ENCODE data around the gene REPIN1.

Gene REPIN1

DNA sequence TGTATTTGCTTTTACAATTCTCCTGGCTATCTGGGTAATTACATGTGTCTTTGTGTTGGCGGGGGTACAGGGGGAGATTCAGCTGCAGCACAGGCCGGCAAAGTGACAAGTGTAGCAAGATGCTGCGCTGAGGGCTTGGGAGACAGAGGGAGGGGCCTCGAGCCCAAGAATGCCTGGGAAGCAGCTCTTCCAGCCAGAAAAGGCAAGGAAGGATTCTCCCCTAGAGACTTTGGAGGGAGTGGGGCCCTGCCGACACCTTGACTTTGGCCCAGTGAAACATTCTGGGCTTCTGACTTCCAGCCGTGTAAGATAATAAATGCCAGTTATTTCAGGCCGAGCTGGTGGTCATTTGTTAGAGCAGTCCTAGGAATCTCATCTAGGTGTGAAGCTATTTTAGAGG, 7.2 kb upstream of the REPIN1 start:
- DNase-seq, result no peak

- no peak for DNase-seq
These were observed 6.6 kb upstream of the REPIN1 start for GRCh38 chr7:150361807-150362621.

GRCh38 chr7:150363370-150363769, 5.3 kb upstream of the REPIN1 start:
- no peak for DNase-seq

DNA sequence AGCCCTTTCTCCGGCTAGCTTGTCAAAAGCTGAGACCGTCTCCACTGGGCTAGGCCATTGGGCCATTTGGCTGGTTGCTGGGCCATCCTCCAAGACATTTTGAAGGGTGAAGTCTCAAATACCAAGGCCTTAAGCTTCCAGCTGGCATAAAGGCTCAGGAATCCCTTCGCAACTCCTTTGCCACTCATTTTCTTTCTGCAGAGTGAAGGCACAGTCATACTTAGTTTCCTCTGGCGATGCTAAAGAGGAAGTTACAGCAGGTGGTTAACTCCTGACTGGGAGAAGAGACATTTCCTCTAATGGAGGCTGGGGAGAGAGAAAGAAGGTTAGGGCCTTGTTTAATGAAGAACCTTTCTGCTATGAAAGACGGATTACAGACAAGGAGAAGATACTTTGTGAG, 4.8 kb upstream of the REPIN1 start:
- peak; percentile 44 for DNase-seq

DNA sequence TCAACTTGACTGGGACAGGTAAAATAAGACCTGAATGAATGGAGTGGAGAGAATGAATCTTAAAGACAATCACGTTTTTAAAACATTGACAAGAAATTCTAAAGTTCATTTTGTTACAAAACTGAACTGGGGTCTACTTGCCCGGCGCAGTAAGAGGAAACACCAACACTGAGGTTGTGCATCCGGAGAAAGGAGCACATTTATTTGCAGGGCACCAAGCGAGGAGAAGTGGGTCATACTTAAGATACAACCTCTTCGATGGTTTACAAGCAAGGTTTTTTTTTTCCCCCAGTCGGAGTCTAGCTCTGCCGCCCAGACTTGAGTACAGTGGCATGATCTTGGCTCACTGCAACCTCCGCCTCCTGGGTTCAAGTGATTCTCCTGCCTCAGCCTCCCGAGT, 3.4 kb upstream of the REPIN1 start:
- DNase-seq, result no peak

GRCh38 chr7:150365673-150366398, 2.8 kb upstream of the REPIN1 start:
- DNase-seq, result no peak

GRCh38 chr7:150367677-150368095, 936 bp upstream of the REPIN1 start:
- DNase-seq, result no peak

GRCh38 chr7:150368884-150369747, 494 bp downstream of the REPIN1 start:
- DNase-seq, result peak; percentile 51

GRCh38 chr7:150369748-150370501, 1.3 kb downstream of the REPIN1 start:
- no peak for DNase-seq

- no peak for DNase-seq
These were observed 2.0 kb downstream of the REPIN1 start for GRCh38 chr7:150370612-150371071.

DNA sequence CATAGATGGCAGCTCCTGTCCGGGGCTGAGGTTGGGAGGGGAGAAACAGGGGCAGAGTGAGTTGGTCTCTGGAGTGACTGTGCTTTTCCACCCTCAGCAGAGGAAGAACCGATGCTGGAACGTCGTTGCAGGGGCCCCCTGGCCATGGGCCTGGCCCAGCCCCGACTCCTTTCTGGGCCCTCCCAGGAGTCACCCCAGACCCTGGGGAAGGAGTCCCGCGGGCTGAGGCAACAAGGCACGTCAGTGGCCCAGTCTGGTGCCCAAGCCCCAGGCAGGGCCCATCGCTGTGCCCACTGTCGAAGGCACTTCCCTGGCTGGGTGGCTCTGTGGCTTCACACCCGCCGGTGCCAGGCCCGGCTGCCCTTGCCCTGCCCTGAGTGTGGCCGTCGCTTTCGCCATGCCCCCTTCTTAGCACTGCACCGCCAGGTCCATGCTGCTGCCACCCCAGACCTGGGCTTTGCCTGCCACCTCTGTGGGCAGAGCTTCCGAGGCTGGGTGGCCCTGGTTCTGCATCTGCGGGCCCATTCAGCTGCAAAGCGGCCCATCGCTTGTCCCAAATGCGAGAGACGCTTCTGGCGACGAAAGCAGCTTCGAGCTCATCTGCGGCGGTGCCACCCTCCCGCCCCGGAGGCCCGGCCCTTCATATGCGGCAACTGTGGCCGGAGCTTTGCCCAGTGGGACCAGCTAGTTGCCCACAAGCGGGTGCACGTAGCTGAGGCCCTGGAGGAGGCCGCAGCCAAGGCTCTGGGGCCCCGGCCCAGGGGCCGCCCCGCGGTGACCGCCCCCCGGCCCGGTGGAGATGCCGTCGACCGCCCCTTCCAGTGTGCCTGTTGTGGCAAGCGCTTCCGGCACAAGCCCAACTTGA, 2.7 kb downstream of the REPIN1 start:
- no peak for DNase-seq

DNA sequence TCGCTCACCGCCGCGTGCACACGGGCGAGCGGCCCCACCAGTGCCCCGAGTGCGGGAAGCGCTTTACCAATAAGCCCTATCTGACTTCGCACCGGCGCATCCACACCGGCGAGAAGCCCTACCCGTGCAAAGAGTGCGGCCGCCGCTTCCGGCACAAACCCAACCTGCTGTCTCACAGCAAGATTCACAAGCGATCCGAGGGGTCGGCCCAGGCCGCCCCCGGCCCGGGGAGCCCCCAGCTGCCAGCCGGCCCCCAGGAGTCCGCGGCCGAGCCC, 3.3 kb downstream of the REPIN1 start:
- no peak for DNase-seq

DNA sequence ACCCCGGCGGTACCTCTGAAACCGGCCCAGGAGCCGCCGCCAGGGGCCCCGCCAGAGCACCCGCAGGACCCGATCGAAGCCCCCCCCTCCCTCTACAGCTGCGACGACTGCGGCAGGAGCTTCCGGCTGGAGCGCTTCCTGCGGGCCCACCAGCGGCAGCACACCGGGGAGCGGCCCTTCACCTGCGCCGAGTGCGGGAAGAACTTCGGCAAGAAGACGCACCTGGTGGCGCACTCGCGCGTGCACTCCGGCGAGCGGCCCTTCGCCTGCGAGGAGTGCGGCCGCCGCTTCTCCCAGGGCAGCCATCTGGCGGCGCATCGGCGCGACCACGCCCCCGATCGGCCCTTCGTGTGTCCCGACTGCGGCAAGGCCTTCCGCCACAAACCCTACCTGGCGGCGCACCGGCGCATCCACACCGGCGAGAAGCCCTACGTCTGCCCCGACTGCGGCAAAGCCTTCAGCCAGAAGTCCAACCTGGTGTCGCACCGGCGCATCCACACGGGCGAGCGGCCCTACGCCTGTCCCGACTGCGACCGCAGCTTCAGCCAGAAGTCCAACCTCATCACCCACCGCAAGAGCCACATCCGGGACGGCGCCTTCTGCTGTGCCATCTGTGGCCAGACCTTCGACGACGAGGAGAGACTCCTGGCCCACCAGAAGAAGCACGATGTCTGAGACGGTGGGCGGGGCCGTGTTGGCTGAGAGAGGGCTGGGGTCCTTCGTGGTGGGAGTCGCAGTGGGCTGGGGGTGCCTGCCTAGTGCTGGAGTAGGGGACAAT, 3.8 kb downstream of the REPIN1 start:
- DNase-seq, result no peak

DNA sequence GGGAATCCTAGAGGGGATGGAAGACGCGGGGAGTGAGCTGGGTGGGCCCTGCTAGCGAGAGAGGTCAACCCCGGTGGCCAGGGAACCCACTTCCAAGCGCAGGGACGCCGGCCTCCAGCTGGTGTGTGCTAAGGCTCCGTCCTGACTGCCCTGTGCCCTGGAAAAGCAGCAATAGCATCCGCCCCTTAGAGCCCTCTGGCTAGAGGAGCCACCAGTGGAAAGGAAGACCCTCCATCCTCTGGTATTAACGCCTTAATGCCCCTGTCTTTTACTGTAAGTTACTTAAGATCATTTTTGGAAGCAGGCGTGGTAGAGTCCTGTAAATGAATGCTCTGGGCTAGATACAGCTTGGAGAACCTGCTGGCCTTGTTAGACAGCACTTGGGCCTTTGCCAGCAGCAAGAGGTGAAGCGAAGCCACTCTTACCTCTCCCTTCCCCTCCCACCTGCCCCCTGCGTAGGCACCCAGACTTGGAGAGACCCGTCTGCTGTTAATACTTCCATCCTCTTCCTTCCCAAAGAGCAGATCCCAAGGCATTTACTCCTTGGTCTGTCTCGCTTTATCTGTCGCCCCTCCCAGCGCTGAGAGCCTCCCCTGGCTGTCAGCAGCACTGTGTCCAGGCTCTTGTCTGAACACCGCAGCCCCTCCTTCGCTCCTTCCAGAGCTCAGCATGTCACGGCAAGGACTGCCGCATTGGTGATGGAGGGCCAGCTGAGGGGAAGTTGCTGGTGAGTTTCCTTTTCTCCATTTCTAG, 4.6 kb downstream of the REPIN1 start:
- DNase-seq, result no peak

DNA sequence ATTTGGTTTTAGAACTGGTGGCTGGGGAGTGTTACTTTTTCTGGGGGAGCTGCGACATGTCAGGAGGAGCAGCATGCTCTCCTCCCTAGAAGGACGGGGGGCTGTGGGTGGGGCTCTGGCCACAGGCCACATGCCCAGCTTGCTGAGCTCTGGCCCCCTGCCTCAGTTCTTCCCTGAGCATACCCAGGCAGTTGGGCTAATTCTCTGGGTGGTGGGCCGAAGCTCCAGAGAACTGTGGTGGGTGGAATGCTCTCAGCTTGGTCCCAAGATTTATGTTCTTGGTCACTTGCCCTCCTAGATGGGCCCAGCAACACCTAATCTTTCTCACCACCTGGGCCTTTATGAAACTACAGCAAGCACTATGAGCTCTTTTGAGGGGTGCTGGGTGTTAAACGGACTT, 5.4 kb downstream of the REPIN1 start:
- DNase-seq, result no peak

GRCh38 chr7:150374472-150374871, 5.8 kb downstream of the REPIN1 start:
- DNase-seq, result no peak

DNA sequence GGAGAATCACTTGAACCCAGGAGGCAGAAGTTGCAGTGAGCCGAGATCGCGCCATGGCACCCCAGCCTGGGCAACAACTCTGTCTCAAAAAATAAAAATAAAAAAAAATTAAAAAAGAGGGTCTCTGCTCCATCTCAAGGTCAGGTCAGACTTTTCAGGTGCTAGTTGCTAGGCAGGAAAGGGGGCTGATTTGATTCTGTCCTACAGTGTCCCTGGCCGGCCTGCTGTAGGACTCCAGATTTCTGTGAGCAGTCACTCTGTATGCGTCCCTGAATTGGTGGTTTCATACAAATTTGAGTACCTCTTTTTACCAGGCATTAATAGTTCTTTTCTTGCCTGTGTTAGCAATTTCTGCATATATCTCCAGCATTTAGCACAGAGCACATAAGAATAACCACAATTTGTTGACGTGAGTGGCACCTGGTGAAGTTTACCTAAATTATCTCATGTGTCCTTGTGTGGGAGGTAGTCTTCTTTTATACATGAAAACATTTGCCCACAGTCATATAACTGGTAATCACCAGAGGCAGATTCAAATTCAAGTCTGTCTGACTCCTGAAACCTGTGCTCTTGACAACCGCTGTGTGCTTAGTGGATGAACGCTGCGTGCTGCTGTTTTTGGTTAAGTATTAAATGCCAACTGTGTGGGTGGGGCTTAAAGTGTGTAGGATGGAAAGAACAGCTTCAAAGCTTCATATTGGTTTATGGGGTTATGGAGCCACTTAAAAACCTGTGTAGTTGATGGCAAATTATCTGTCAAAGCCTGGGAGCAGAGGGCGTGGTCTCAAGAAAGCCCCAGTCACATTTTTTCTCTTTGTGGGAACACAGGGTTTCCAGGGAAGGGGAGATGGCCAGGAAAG, 7.3 kb downstream of the REPIN1 start:
- DNase-seq, result peak; percentile 41

- DNase-seq, result no peak
These were observed 7.9 kb downstream of the REPIN1 start for GRCh38 chr7:150376560-150376959.

GRCh38 chr7:150377196-150377595, 8.6 kb downstream of the REPIN1 start:
- DNase-seq, result no peak
